Measurements from ENCODE around the gene HAUS6.
"Not testable (repeated sequence)": the region's sequence is repeated elsewhere in the genome, so short reads cannot be mapped to it uniquely, and the experiment has no call there.

The HAUS6 gene

GRCh38 chr9:19117039-19117716, 14.5 kb upstream of the HAUS6 start:
- peak overlapping the region in 4 of 21 experiments; percentile 1 to 22 (median 14) for H3K27ac ChIP-seq
- H3K4me3 ChIP-seq: no peak overlapping the region

DNA sequence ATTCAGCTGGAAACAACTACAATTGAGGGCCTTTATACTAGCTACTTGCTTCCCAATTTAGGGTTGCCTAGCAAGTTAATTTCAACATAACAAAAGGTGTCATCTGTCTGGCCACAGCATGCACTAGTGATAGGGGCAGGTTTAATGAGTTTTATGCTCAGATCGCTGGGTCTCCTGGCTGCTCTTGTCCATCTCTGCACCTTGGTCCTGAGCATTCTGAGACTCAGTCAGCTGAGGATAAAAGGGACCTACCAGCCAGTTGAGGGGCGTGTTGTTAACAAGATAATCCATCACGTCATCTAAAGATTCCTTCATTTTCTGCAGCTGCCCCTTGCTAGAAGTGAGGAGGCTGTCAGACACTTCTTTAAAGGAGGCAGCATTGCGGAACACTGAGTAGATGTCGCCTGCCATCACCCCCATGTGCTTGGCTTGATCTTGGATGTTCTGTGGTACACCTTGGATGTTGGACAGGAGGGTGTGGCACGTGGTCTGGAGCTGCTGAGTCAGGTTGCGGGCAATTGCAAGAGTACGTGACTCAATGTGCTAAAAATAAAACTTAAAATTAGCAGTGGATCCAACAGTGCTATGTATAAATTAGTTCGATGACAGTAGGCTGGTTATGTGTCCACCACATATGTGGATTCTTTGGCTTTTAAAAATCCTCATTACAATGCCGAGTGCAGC, 13.5 kb upstream of the HAUS6 start:
- Histone ChIP-seq H3K27ac (peak overlapping the region in 1 of 21 experiments; percentile 22), H3K4me3 (no peak overlapping the region)

- Histone ChIP-seq H3K27ac (no peak overlapping the region), H3K4me3 (no peak overlapping the region)
Measured at GRCh38 chr9:19114680-19115270, 12.1 kb upstream of the HAUS6 start.

- Histone ChIP-seq H3K4me3 (no peak overlapping the region), H3K27ac (no peak overlapping the region)
Measured at GRCh38 chr9:19113964-19114679, 11.4 kb upstream of the HAUS6 start.

GRCh38 chr9:19113064-19113611, 10.4 kb upstream of the HAUS6 start:
- not testable (repeated sequence) for H3K4me3 ChIP-seq, H3K27ac ChIP-seq

DNA sequence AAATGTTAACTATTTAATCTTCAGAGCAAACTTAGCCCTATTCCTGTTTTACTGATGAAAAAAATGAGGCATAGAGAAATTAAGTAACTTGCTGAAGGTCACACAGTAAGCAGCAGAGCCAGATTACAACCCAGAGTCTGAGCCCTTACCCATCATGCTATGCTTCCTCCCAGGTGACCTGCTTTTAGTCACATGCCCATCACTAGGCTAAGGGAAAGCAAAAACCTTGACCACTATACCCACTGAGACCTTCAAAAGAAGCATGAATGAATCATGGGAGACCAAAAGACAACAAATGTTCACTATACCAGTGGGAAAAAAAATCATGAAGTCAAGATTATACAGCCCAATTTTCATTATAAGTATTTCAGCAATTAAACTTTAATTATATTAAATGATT, 5.3 kb upstream of the HAUS6 start:
- Histone ChIP-seq H3K27ac (no peak overlapping the region), H3K4me3 (no peak overlapping the region)

- H3K27ac ChIP-seq: peak overlapping the region in 5 of 21 experiments; percentile 3 to 60 (median 31)
- H3K4me3 ChIP-seq: no peak overlapping the region
Measured at GRCh38 chr9:19104515-19105282, 2.0 kb upstream of the HAUS6 start.

DNA sequence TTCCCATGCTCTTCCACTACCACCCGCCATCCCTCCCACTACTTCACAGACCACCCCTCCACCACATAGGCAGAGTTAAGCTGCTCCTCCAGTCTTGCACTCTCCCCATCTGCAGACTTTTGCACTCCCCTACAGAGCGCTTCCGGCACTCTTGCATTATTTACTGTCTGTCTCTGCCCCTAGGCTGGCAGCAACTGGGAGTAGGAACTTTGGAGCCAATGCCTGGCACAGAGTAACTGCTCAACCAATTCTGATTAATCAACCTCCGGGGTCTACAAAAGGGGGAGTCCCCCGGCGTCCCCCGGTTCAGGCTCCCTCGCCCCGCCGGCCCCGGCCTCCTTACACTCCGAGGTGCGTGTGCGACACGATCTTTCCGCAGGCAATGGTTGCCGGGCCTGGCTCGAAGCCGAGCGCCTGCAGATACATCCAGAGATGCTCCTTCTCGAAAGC, 498 bp downstream of the HAUS6 start:
- peak overlapping the region in 20 of 21 experiments; percentile 75 to 93 (median 86) for H3K27ac ChIP-seq
- peak overlapping the region; percentile 70 to 94 (median 79) for H3K4me3 ChIP-seq

DNA sequence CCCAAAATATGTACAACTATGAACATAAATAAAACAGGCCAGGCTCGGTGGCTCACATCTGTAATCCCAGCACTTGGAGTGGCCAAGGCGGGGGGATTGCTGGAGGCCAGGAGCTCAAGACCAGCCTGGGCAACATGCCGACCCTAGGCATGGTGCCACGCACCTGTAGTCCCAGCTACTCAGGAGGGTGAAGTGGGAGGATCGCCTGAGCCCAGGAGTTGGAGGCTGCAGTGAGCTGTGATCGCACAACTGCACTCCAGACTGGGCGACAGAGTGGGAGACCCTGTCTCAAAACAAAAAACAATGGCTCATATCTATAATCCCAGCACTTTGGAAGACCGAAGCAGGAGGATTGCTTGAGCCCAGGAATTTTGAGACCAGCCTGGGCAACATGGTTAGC, 1.5 kb downstream of the HAUS6 start:
- Histone ChIP-seq H3K4me3 (peak overlapping the region in 1 of 7 experiments; percentile 94), H3K27ac (no peak overlapping the region)

GRCh38 chr9:19097431-19097830, 5.3 kb downstream of the HAUS6 start:
- H3K27ac ChIP-seq, H3K4me3 ChIP-seq: not testable (repeated sequence)

GRCh38 chr9:19087106-19088000, 15.4 kb downstream of the HAUS6 start:
- no peak overlapping the region for H3K4me3 ChIP-seq
- no peak overlapping the region for H3K27ac ChIP-seq

GRCh38 chr9:19085295-19085694, 17.4 kb downstream of the HAUS6 start:
- Histone ChIP-seq H3K27ac (no peak overlapping the region), H3K4me3 (no peak overlapping the region)

DNA sequence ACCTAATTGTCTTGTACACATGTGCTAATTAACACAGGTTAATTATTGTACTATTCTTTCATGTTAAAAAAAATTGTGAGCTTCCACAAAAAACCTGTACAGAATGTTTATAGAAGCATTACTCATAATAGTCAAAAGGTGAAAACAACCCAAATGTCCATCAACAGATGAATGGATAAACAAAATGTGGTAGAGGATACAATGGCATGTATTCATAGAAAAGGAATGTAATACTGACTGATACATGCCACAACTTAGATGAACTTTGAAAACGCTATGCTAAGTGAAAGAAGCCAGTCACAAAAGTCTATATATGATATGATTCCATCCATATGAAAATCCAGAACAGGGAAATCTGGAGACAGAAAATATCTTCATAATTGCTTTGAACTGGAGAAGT, 27.9 kb downstream of the HAUS6 start:
- Histone ChIP-seq H3K27ac (no peak overlapping the region), H3K4me3 (no peak overlapping the region)

DNA sequence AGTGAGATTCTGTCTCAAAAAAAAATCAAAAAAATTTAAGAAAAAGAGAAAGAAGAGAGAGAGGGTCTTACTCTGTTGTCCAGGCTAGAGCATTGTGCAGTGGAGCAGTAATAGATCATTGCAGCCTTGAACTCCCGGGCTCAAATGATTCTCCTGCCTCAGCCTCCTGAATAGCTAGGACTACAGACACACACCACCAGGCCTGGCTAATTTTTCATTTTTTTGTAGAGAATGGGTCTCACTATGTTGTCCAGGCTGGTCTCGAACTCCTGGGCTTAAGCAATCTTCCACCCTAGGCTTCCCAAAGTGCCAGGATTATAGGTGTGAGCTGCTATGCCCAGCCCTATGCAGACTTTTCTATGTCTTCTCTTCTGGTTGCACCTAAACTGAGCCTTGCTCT, 28.5 kb downstream of the HAUS6 start:
- no peak overlapping the region for H3K27ac ChIP-seq

DNA sequence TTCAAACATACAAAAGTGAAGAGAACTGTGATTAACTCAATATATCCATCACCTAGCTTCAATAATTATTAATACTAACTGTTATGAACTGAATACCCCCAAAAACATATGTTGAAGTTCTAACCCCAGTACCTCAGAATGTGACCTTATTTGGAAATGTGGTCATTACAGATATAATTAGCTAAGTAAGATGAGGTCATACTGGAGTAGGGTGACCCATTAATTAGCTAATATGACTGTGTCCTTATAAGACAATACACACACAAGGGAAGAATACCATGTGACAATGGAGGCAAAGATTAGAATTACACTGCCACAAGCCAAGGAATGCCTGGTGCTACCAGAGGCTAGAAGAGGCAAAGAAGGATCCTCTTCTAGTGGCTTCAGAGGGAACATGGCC, 45.7 kb downstream of the HAUS6 start:
- no peak overlapping the region for H3K27ac ChIP-seq
- no peak overlapping the region for H3K4me3 ChIP-seq

More for the DNA sequence above, 28.5 kb downstream of the HAUS6 start:
- H3K4me3 ChIP-seq: no peak overlapping the region

GRCh38 chr9:19050637-19051591, 51.8 kb downstream of the HAUS6 start:
- H3K27ac ChIP-seq: peak overlapping the region in 11 of 21 experiments; percentile 93 to 100 (median 97)

More at GRCh38 chr9:19050637-19051591, 51.8 kb downstream of the HAUS6 start:
- H3K4me3 ChIP-seq: peak overlapping the region; percentile 53 to 93 (median 75)

Data from skin epidermis (tissue), 12 donors.